ENCODE data around the gene OR2Z1.

GRCh38 chr19:8688930-8689329 is 32.5 kb upstream of the OR2Z1 start:
- no peak for TF ChIP-seq EZH2 (IDR thresholded peaks at IDR 0.05; ENCODE audit: borderline replicate concordance, low read depth, low read length, poor library complexity, severe bottlenecking)
- TF ChIP-seq CTCF (conservative IDR thresholded peaks at IDR 0.05; ENCODE audit: low read depth, low read length), result no peak

All from A673 (cell line).